Activated CD8-positive, alpha-beta T cell treated with anti-CD3 and anti-CD28 coated beads for 36 hours (primary cell): ENCODE measurements around the gene PIGC. TPM values are rescaled to one million over a fixed set of nuclear protein-coding genes. Genes with fewer than 3 reads are reported as not detected.

Experiments used
- ATAC-seq: fragments of 200-7000 bp; cut with Tn5 transposase; one replicate; pipeline ENCODE4 v1.10.0; 2021; ENCODE audit warnings: mild to moderate bottlenecking, moderate library complexity
- CTCF ChIA-PET: fragments of 350-600 bp; sonication (Branson Sonifier 250); formaldehyde crosslinking; loops from one replicate; lab custom pipeline; 2021; ENCODE audit warnings: antibody characterized with exemption; lab: Charles Lee
- POLR2A ChIA-PET: fragments of 350-600 bp; sonication (Branson Sonifier 250); formaldehyde crosslinking; loops from one replicate; lab custom pipeline; 2021; ENCODE audit warnings: antibody characterized with exemption; lab: Charles Lee
- DNase-seq: peaks from one replicate; pipeline ENCODE4 v3.0.0-alpha.2; 2020
- H3K27ac Mint-ChIP-seq: one replicate; pipeline ENCODE4 v1.8.0; 2021; ENCODE audit warnings: mild to moderate bottlenecking, mixed read lengths
- H3K27me3 Mint-ChIP-seq: one replicate; pipeline ENCODE4 v1.8.0; 2021; ENCODE audit warnings: mixed read lengths
- H3K36me3 Mint-ChIP-seq: one replicate; pipeline ENCODE4 v1.8.0; 2021; ENCODE audit warnings: low read depth, mixed read lengths
- H3K4me1 Mint-ChIP-seq: one replicate; pipeline ENCODE4 v1.8.0; 2021; ENCODE audit warnings: low read depth, mixed read lengths
- H3K4me3 Mint-ChIP-seq: one replicate; pipeline ENCODE4 v1.8.0; 2021; ENCODE audit warnings: mild to moderate bottlenecking, moderate library complexity, mixed read lengths
- H3K9me3 Mint-ChIP-seq: one replicate; pipeline ENCODE4 v1.8.0; 2021; ENCODE audit warnings: mixed read lengths
- intact Hi-C: fragments of 100-400 bp; cut with micrococcal nuclease; formaldehyde crosslinking; loops from one replicate; pipeline ENCODE4 v1.10.0; 2022
- total RNA-seq, 2 experiments: library from RNA; stranded (reverse); gene quantifications; one replicate each; pipeline ENCODE4 v1.2.3, GENCODE V29; 2021
- TF ChIP-seq, protein P1 (sequence below): fragments of 200-600 bp; IDR thresholded peaks from one replicate; pipeline ENCODE4 v1.8.0; 2022; ENCODE audit warnings: antibody characterized with exemption, mild to moderate bottlenecking

The PIGC gene
- total RNA-seq, 2 experiments from 2014 or later = 17.8 to 19.5 TPM

DNA sequence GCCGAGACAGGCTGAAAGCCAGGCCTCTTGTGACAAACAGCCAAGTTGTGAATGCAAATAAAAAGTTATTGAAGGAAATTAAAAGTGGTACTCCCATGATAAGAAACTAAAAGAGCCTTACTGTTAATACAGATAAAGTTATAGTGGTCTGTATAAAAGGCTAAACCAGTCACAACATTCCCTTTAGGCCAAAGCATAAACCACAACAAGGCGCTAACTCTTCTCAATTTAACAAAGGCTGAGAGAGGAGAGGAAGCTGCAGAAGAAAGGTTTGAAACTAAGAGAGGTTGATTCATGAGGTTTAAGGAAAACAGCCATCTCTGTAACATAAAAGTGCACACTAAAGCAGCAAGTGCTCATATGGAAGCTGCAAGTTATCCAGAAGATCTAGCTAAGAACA is 12.7 kb downstream of the PIGC start:
- TF ChIP-seq, protein P1, sequence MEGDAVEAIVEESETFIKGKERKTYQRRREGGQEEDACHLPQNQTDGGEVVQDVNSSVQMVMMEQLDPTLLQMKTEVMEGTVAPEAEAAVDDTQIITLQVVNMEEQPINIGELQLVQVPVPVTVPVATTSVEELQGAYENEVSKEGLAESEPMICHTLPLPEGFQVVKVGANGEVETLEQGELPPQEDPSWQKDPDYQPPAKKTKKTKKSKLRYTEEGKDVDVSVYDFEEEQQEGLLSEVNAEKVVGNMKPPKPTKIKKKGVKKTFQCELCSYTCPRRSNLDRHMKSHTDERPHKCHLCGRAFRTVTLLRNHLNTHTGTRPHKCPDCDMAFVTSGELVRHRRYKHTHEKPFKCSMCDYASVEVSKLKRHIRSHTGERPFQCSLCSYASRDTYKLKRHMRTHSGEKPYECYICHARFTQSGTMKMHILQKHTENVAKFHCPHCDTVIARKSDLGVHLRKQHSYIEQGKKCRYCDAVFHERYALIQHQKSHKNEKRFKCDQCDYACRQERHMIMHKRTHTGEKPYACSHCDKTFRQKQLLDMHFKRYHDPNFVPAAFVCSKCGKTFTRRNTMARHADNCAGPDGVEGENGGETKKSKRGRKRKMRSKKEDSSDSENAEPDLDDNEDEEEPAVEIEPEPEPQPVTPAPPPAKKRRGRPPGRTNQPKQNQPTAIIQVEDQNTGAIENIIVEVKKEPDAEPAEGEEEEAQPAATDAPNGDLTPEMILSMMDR = no peak
- peaks cover 11% of the 10 kb centered on the region for H3K36me3 Mint-ChIP-seq
- H3K4me1 Mint-ChIP-seq = peaks cover 42% of the 10 kb centered on the region
- CTCF ChIA-PET = interaction anchor here (0.8 to 8.9 kb wide), 9 partner anchors 10 to 428 kb away, joined by 3 to 90 read pairs (median 13); partner anchors contain the start of gene PIGC
- H3K4me3 Mint-ChIP-seq = no peak overlapping the region
- intact Hi-C loops = no loop called here
- peak overlapping the region; percentile 51 for H3K27ac Mint-ChIP-seq
- DNase-seq (no peak), ATAC-seq (no peak)
- POLR2A ChIA-PET = no interaction called here
- H3K9me3 Mint-ChIP-seq = peaks cover 9% of the 10 kb centered on the region
- no peaks in the 10 kb centered on the region for H3K27me3 Mint-ChIP-seq

DNA sequence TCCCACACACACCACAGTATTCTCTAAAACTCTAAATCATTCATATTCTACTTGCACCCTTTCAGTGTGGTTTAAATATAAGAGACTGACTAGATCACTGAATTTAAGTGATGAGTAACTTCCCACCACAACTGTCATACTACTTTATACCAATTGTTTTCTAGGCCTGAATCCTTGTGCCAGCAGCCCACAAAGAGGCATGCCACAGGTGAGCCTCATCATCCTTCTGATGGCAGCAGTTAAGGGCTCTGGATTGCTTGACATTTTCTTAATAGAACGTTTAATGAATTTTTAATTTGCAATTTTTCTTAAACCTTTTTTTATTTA is 13.8 kb downstream of the PIGC start:
- H3K4me3 Mint-ChIP-seq = no peak overlapping the region
- TF ChIP-seq, protein P1 = no peak
- peaks cover 1% of the 10 kb centered on the region for H3K9me3 Mint-ChIP-seq
- CTCF ChIA-PET = interaction anchor here (0.7 to 8.9 kb wide), 22 partner anchors 9 to 444 kb away, joined by 3 to 90 read pairs (median 4); partner anchors contain the start of genes C1orf105, PIGC and SUCO
- intact Hi-C loops = no loop called here
- H3K27me3 Mint-ChIP-seq = no peaks in the 10 kb centered on the region
- POLR2A ChIA-PET = interaction anchor here (1.1 kb wide), 1 partner anchor 11 kb away, joined by 5 read pairs; no protein-coding TSS in a partner anchor
- DNase-seq (no peak), ATAC-seq (no peak)
- H3K4me1 Mint-ChIP-seq = peaks cover 40% of the 10 kb centered on the region
- peak overlapping the region; percentile 26 for H3K27ac Mint-ChIP-seq
- peaks cover 5% of the 10 kb centered on the region for H3K36me3 Mint-ChIP-seq

DNA sequence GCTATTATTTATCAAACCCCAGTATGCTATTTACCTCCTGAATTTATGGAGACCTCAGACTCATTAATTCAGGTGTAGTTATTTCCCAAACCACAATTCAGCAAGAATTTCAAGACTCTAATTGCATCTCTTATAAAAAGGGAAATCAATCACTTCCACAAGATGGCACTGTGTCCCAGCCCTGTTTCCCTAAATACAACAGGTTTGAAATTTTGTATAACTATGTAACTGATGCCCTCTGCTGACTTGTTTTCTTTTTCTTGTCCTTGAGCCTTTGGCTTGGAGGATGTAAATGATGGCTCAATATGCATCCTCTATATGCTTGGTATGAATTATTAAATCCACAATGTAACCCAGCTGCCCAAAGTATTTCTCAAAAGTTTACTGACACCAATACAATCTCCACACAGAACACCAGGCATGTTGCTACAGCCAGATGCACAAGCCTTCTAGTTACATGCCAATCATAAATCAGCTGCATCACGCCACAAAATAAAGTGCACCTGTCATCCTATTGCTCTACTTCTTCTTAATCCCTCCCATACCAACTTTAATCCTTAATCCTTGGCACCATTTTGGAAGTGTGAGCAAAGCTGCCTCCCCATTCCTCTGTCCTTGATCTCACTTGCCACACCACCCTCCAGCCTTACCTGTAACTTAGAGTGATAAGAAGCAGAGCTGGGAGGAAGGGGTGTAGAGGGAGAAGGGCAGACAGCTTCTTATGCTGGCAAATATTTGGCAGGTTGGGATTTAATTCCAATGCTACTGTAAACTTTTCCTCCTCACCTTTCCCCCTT is 14.3 kb downstream of the PIGC start:
- TF ChIP-seq, protein P1 = peak; percentile 75
- ChIA-PET CTCF (interaction anchor here (0.7 to 8.9 kb wide), 24 partner anchors 9 to 444 kb away, joined by 3 to 90 read pairs (median 4); partner anchors contain the start of genes C1orf105, PIGC and SUCO), POLR2A (interaction anchor here (0.8 to 1.1 kb wide), 2 partner anchors 11 to 35 kb away, joined by 3 to 5 read pairs; no protein-coding TSS in a partner anchor)
- intact Hi-C loops = no loop called here
- Mint-ChIP-seq H3K4me3 (no peak overlapping the region), H3K4me1 (peaks cover 40% of the 10 kb centered on the region), H3K27ac (peak overlapping the region; percentile 26), H3K9me3 (peaks cover 1% of the 10 kb centered on the region), H3K36me3 (peaks cover 5% of the 10 kb centered on the region), H3K27me3 (no peaks in the 10 kb centered on the region)
- ATAC-seq (peak; percentile 65), DNase-seq (peak; percentile 76)

DNA sequence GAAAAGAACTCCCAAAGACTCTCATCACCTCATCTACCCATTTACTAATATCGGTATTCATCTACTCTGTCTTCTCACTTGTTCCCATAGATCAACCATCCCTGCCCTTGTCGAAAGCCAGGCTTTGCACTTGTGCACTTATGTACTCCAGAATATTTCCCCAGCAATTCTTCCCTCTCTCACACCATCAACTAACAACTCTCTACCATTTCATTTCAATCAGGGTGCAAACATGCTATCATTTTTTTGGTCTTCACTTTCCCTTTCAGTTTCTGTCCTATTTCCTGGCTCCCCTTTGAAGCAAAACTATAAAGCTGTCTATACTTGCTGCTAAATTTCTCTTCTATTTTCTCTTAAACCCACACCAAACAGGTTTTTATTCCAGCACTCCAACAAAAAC is 16.7 kb downstream of the PIGC start:
- Mint-ChIP-seq H3K4me1 (peaks cover 27% of the 10 kb centered on the region), H3K27me3 (no peaks in the 10 kb centered on the region), H3K4me3 (no peak overlapping the region), H3K9me3 (no peaks in the 10 kb centered on the region), H3K27ac (no peak overlapping the region), H3K36me3 (no peaks in the 10 kb centered on the region)
- ChIA-PET POLR2A (no interaction called here), CTCF (interaction anchor here (1.1 to 8.9 kb wide), 5 partner anchors 11 to 686 kb away, joined by 3 to 90 read pairs (median 40); partner anchors contain the start of gene PIGC)
- intact Hi-C loops = no loop called here
- no peak for DNase-seq
- peak; percentile 54 for ATAC-seq
- TF ChIP-seq, protein P1 = no peak

DNA sequence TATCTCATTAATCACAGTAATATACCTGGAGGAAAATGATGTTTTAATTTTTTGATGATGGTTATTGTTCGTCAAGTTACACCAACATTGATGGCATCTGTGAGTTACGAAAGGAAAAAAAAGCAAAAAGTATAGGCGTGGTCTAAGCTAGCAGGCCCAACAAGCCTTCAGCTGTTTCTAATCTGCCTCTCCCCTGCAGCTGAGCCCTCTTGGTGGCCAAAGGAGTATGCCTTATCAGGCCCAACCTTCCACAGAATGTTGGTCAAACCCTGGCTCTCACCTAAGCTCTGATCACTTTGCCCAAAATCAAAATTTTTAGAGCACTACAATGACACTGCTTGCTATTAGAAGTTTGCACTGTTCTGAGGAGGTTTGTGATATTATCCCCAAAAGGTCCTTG is 18.5 kb downstream of the PIGC start:
- no peak overlapping the region for H3K27ac Mint-ChIP-seq
- ChIA-PET CTCF (interaction anchor here (0.8 to 5.5 kb wide), 3 partner anchors 18 to 423 kb away, joined by 3 to 40 read pairs (median 3); partner anchors contain the start of gene PIGC), POLR2A (no interaction called here)
- H3K36me3 Mint-ChIP-seq = no peaks in the 10 kb centered on the region
- no peak for ATAC-seq
- intact Hi-C loops = no loop called here
- no peak for DNase-seq
- TF ChIP-seq, protein P1 = no peak
- H3K27me3 Mint-ChIP-seq = no peaks in the 10 kb centered on the region
- no peaks in the 10 kb centered on the region for H3K9me3 Mint-ChIP-seq
- peaks cover 18% of the 10 kb centered on the region for H3K4me1 Mint-ChIP-seq
- H3K4me3 Mint-ChIP-seq = no peak overlapping the region
